Left renal cortex interstitium (tissue), 4 donors: ENCODE results near the gene MED25. TPM values are rescaled to one million over a fixed set of nuclear protein-coding genes. Genes with fewer than 3 reads are reported as not detected.

Experiments
- DNase-seq, 4 donors: peaks; one replicate each; pipeline ENCODE4 v3.0.0-alpha.2; 2013; ENCODE audit warnings: low read depth in 4 of 4, low spot score in 2 of 4, missing footprints in 1 of 4
- polyA plus RNA-seq, 4 donors: library from polyadenylated mRNA; unstranded; fragments of 120-200 nt; gene quantifications; one replicate each; pipeline ENCODE4 v1.2.1, GENCODE V29; 2013; ENCODE audit not compliant: insufficient read length in 4 of 4

The MED25 gene
- 10 to 100 TPM; 52.5 to 80.8 (median 67.4) TPM for polyA plus RNA-seq

DNA sequence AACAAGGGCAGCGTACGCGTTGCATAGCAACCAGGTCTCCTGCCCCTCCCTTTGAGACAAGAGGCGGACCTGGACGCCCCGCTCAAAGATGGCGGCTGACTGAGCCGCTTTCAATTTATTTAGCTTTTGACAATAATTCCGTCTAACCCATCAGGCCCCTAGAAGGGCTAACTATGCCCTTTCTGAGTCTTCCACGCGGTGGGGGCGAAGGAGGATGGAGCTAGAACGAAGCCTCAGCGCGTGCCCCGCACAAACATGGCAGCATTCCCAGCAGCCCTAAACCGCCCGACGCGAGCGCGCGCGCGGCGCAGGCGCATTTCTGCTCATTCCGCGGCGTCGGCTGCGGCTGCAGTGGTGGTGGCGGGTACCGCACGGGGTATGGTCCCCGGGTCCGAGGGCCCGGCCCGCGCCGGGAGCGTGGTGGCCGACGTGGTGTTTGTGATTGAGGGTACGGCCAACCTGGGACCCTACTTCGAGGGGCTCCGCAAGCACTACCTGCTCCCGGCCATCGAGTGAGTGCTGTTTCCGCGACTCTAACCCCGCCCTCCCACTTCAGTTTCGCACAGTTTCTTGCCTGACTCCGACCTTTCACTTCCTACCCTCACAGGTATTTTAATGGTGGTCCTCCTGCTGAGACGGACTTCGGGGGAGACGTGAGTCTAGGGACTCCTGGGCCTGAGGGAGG is at the start of gene MED25:
TSS of gene MED25 (plus strand) at position 326 of the 685 bp plus-strand sequence. CDS start at position 379, 53 bp downstream.
- DNase-seq: peak; percentile 79 to 97 (median 88)

DNA sequence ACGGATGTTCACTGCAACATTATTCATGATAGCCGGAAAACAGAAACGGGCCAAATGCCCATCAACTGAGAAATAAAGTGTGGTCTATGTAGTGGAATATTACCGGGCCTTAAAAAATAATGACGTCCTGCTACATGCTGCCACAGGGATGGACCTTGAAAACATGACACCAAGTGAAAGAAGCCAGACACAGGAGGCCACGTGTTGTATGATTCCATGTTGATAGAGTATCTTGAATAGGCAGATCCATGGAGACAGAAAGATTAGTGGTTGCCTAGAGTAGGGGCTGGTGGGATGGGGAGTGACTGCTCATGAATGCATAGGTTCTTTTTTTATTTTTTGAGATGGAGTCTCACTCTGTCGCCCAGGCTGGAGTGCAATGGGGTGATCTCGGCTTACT is 47.6 kb upstream of the MED25 start:
- no peak for DNase-seq

DNA sequence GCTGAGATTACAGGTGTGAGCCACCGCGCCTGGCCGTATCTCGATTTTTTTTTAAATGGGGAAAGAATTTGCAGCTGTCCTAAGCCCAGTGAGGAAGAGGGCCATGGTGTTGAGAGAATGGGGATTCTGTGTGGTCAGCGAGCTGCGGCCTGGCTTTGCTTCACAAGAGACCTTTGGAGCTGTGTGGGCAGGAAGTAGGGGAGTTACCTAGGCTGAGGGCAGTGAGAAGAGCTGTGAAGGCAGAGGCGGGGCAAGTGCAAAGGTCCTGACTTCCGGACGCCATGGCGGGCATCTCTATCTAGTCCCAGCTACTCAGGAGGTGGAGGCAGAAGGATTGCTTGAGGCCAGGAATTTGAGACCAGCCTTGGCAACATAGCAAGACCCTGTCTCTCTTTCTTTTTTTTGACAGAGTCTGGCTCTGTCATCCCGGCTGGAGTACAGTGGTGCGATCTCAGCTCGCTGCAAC is 46.4 kb upstream of the MED25 start:
- no peak for DNase-seq

DNA sequence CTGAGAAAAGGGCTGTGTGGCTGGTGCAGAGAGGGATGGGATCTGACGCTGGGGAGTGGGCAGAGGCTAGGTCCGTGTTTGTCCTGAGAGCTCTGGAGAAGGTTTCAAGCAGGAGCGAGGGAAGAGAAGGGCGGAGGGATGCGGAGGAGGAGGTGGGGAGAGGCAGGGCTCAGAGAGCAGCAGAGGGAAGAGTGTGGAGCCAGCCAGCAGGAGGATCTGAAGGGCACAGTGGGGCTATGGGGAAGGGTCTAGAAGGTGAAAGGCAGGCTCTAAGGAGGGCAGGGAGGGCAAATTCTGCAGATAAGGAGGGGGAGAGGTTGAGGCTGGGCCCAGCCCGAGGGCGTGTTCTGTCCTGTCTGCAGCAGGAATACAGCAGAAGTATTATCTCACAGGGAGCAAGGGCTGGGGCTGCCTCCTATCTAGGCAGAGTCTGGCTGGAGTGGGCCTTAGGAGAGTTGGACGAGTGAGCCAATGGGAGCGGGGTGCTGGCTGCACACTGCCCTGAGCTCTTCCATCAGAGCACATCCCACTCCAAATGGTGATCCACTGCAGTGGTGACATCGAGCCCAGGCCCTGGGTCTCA is 45.1 kb upstream of the MED25 start:
- DNase-seq: no peak

DNA sequence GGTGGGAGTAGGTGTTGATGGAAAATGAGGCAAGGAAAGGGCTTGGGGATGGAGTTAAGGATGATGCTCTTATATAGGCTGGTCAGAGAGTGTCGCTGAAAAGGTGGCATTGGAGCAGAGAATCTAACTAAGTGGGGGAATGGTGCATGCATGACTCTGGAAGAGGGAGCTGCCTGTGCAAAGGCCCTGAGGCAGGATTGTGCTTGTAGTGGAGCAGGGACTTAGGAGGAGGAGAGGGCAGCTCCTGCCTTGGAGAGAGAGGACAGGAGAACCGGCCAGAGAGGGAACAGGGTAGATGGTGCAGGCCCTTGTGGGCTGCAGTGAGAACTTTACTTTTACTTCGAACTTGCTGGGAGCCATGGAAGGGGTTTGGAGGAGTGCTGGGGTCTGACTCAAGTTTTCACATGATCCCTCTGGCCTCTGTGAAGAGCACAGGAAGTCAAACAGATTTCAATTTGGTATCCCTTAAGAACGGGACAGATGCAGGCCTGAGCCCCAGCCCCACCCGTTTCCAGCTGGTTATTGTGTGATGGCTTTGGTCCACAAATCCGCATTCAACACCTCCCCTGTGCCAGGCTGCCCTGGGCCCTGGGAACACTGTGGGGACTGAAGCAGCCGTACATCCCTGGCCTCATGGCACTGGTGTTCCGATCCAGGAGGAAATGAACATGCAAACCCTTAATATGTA is 44.3 kb upstream of the MED25 start:
- no peak for DNase-seq

DNA sequence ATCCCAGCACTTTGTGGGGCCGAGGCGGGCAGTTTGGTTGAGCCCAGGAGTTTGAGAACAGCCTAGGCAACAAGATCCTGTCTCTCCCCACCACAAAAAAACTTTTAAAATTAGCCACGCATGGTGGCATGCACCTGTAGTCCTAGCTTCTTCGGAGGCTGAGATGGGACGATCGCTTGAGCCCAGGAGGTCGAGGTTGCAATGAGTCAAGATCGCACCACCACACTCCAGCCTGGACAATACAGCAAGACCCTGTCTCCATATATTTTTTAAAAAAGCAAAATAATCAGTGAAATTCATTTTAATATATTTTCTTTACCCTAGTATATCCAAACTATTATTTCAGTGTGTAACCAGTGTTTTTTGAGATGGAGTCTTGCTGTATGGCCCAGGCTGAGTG is 43.1 kb upstream of the MED25 start:
- DNase-seq: no peak

DNA sequence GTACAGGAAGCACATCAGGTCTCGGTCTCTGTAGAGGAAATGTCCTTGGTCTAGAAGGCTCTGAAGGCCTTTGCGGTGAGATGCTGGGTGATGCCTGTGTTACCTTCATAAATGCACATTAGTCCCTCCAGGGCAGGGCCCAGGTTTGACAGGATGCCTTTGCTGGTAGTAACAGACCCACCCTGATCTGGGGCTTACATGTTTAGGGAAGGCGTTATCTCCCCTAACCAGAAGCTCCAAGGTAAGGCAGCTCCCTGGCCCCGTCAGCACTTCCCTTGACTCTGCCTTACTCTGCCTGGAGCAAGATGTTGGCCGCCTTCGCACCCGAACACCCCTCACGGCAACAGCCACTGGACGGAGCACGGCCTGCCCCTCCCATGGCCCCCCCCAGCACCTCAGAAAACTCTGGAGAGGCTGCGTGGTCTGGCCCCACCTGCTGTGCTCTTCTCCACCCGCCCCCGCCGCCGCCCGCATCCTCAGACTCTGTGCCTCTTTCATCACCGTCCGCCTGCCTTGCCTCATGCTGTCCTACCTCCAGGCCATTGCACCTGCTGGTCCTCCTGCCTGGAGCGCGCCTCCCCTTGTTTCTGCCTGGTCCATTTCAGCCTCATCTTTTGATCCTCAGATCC is 42.2 kb upstream of the MED25 start:
- DNase-seq: no peak

DNA sequence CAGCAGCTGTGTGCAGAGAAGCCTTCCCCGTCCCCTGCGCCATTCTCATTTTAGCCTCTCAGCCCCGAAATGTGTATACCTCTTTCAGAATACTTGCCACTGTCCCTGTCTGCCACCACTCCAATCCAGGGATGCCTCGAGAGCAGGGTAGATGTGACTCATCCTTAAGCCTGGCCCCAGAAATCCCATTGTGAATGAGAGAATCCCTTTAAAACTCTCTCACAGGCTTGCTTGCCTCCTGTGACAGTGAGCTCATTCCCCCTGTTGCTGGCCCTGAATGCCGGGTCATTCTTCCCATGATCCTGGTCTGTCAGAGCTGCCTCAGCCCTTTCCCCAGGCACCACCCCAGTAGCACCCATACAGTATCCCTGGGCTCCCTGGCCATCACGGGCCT is 41.7 kb upstream of the MED25 start:
- no peak for DNase-seq

DNA sequence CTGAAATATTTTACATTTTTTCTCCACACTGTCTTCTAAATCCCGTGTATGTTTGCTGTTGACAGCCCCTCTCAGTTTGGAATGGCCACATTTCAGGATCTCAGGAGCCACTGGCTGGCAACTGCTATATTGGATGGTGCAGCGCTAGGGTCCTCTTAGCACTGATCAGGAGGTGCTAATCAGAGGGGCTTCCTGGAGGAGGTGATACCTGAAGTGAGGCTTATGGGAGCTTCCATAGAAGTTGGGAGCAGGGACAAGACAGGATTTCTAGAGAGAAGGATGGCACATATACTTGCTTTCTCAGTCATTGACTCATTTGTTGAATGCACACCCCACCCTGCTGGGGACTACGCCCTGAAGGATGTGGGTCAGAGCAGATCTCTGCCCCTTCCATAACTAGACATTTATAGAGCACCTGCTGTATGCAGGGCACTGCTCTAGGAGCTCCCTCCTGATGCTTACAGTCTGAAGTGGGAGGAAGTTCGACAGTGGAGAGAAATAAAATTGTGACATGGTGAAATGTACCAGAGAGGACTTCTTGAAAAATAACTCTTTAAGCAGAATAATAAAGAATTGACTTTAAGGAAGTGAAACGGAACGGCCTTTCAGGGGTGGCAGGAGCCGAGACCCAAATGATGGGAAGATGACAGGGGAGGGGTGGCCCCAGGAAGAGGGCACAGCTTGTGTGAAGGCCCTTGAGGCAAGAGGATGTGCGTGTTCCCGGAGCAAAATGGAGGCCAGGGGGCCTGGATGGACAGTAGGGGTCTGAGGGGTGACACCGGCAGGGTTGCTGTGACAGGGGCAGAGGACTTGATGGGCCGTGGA is 38.1 kb upstream of the MED25 start:
- no peak for DNase-seq

DNA sequence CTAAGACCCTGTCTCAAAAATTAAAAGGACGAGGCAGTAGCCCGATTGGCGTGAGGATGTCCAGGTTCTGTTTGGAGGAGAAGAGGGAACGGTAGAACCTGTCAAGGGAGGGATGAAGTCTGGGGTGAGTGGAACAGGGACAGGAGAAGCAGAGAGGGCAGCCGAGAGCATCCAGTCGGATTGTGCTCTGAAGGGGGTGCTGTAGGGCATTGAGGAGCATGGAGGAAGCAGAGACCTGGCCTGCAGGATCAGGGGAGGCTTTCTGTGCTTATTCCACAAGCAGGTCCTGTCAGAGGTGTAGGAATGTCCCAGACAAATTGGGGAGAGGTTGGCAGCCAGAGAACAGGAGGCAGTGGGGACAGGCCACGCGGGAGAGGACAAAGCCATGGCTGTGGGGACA is 37.2 kb upstream of the MED25 start:
- no peak for DNase-seq

DNA sequence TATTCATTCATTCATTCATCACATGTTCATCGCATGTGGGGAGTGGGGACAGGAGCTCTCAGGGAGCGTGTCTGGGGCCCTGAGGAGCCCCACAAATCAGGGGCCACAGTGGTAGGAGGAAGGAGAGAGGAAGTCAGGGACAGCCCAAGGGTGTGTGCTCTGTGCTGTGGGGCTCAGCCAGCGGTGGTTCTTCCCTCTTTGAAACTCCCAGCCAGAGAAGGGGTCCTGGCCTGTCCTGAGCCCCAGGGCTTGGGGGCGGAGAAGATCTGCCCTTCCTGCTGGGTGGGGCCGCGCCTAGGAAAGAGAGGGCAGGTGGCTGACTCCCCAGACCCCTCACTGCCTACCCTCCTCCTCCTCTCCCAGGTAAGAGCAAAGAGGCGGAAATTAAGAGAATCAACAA is 36.7 kb upstream of the MED25 start:
- no peak for DNase-seq

DNA sequence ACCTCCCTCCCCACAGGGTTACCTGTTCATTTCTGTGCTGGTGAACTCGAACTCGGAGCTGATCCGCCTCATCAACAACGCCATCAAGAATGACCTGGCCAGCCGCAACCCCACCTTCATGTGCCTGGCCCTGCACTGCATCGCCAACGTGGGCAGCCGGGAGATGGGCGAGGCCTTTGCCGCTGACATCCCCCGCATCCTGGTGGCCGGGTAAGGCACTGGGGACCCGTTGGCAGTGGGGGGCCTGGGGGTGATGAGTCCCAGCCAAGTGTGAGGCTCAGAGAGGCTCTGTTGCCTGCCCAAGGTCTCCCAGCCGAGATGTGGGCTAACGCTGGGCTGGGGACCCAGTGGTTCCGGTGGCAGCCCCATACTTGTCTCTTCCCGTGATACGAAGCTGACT is 35.6 kb upstream of the MED25 start:
- no peak for DNase-seq

DNA sequence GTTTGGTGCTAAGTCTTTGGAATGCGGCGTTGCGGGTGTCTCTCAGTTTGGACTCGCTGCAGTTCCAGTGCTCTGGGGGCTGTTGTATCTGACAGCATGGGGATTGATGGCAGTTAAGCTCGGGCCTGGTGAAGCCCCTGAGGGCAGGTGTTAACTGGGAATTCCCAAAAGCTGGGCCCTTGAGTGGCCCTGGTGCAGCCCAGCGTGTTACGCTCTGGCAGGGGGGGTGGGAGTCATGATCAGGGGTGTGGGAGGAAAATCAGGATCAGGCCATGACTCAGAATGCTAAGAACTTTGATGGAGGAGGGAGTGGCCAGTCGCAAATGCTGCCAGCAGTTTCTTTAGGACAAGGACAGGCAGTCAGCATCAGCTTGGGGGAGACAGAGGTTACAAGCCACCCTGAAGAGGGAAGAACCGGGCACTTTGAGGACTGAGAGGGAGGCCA is 31.7 kb upstream of the MED25 start:
- DNase-seq: no peak

DNA sequence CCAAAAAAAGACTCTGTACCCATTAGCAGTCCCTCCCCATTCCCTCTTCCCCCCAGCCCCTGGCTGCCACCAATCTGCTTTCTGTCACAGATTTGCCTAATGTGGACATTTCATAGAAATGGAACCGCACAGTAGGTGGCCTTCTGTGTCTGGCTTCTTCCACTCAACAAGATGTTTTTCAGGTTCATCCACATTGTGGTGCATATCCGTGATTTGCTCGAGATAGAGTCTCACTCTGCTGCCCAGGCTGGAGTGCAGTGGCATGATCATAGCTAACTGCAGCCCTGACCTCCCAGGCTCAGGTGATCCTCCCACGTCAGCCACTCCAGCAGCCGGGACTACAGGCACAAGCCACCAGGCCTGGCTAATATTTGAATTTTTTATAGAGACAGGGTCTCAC is 30.3 kb upstream of the MED25 start:
- no peak for DNase-seq

DNA sequence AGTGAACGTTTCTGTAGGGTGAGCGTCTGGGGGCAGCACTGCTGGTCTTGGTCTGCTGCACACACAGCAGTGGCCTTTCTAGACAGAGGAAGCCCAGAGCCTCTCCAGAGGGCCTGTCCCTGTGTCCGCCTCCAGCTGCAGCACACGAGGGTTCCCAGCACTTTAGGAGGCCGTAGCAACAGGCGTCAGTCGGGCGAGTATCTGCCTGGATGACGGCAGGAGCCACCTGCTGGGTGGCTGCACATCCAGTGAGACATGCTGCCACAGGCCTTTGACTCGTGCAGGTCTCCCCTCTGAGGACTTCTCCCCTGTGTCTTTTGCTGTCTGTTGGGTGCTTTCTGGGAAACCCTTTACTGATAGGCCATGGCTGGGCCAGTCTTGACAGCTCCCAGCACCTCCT is 29.2 kb upstream of the MED25 start:
- DNase-seq: no peak

DNA sequence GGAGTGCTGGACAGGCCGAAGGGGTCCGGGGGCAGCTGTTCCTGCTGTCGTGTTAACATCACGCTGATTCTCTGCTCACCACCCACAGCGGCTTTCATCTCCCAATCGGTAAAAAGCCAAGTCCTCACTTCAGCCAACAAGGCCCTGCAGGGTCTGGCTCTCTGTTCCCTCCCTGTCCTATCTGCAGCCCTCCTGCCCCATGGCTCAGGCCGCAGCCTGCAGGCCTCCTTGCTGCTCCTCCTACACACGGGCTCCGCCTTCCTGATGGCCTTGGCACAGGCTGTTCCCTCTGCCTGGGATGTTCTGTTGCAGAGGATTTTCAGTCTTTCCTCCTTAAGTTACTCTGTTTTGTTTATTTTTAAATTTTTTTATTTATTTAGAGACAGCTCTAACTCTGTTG is 27.2 kb upstream of the MED25 start:
- no peak for DNase-seq

DNA sequence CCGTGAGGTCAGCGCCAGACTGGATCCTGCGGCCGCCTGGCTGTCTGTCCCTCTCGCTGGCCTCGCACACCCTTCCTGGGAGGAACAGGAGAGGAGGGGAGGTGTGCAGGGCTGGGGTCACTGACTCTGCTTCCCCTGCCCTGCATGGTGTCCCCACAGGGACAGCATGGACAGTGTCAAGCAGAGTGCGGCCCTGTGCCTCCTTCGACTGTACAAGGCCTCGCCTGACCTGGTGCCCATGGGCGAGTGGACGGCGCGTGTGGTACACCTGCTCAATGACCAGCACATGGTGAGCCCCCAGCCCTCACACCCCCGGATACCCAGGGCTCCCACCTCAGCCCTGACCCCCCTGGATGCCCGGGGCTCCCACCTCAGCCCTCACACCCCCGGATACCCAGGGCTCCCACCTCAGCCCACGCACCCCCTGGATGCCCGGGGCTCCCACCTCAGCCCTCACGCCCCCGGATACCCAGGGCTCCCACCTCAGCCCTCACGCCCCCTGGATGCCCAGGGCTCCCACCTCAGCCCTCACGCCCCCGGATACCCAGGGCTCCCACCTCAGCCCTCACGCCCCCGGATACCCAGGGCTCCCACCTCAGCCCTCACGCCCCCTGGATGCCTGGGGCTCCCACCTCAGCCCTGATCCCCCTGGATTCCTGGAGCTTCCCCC is 26.2 kb upstream of the MED25 start:
- DNase-seq: no peak

DNA sequence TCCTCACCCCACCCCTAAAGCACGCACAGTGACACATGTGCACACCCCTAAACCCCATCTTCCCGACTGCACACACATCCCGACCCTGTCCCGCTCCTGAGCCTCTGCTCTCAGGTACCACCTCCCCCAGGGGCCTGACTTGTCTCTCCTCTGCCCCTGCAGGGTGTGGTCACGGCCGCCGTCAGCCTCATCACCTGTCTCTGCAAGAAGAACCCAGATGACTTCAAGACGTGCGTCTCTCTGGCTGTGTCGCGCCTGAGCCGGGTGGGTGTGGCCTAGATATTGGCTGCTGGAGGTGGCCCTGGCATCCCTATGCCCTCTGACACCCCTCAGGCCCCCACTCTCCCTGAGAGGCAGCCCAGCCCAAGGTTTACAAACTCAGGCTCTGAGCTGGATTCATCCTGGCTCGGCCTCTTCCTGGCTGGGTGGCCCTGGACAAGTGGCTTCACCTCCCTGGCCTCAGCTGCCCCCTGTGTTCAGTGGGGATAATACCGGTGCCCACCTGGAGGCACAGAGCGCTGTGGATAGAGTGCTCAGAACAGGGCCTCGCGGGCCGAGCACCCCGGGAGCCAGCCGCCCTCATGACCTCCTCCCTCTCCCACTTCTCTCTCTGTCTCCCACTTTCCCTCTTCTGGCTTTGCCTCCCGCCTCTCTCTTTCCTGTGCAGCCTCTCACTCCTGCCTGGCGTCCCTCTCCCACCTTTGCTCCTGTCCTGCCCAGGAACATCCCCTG is 25.1 kb upstream of the MED25 start:
- no peak for DNase-seq

DNA sequence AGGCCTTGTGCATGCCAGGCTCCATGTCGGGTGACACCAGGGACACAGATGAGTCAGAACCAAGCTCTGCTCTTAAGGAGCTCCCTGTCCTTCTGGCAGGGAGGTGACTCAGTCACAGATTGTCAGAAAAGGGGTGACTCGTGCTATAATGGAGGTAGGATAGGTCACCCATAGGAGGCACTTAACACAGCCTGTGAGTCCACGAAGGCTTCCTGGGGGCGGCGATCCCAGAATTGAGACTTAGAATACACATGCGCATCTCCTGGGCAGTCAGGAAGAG is 24.6 kb upstream of the MED25 start:
- DNase-seq: no peak

DNA sequence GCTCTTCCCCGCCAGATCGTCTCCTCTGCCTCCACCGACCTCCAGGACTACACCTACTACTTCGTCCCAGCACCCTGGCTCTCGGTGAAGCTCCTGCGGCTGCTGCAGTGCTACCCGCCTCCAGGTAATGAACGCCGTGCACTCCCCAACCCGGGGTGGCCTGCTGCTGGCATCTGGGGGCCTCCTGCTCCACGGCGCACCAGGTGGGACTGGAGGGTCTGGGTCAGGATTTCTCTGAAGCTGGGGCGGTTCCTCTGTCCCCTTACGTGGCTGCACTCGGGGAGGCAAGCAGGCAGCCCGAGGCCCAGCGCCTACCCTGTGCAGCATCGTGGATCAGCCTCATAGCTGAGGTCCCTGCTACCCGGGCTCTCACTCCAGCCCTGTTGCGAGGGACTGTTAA is 22.5 kb upstream of the MED25 start:
- DNase-seq: no peak
